ENCODE results near the gene ULK4. TPM values are rescaled to one million over a fixed set of nuclear protein-coding genes. Genes with fewer than 3 reads are reported as not detected.

Gene ULK4
- polyA plus RNA-seq, 4 donors = 1.1 to 2.8 (median 1.8) TPM

GRCh38 chr3:41250825-41251224, 711.1 kb downstream of the ULK4 start:
- H3K27me3 ChIP-seq (ENCODE audit: control insufficient read depth in 3 of 3, insufficient read depth in 3 of 3, low read length in 3 of 3) = no peaks in the 10 kb centered on the region

GRCh38 chr3:41249318-41249717, 712.6 kb downstream of the ULK4 start:
- DNase-seq (no peak), FAIRE-seq (no peak)
- Histone ChIP-seq H3K9me3 (ENCODE audit: control insufficient read depth in 2 of 2, insufficient read depth in 1 of 2, low read depth in 1 of 2, low read length in 1 of 2) (no peaks in the 10 kb centered on the region), H3K4me1 (ENCODE audit: control insufficient read depth in 3 of 3, insufficient read depth in 2 of 3, low read depth in 1 of 3, low read length in 2 of 3) (no peaks in the 10 kb centered on the region), H3K27ac (ENCODE audit: low read depth in 1 of 3, low read length in 2 of 3) (no peak overlapping the region), H3K4me3 (ENCODE audit: low read depth in 1 of 3, low read length in 3 of 3) (no peak overlapping the region), H3K36me3 (ENCODE audit: control insufficient read depth in 3 of 3, insufficient read depth in 2 of 3, low read depth in 1 of 3, low read length in 3 of 3) (peaks cover 0 to 12% (median 6%) of the 10 kb centered on the region in 3 donors), H3K27me3 (ENCODE audit: control insufficient read depth in 3 of 3, insufficient read depth in 3 of 3, low read length in 3 of 3) (no peaks in the 10 kb centered on the region)
- WGBS, 3 donors = 93 to 96% (median 96%) methylated on average over 3 of the region's 3 CpGs

More at GRCh38 chr3:41250825-41251224, 711.1 kb downstream of the ULK4 start:
- H3K4me1 ChIP-seq (ENCODE audit: control insufficient read depth in 3 of 3, insufficient read depth in 2 of 3, low read depth in 1 of 3, low read length in 2 of 3) = no peaks in the 10 kb centered on the region
- FAIRE-seq (no peak), DNase-seq (no peak)
- no peaks in the 10 kb centered on the region for H3K9me3 ChIP-seq (ENCODE audit: control insufficient read depth in 2 of 2, insufficient read depth in 1 of 2, low read depth in 1 of 2, low read length in 1 of 2)
- no peak overlapping the region for H3K4me3 ChIP-seq (ENCODE audit: low read depth in 1 of 3, low read length in 3 of 3)
- peaks cover 0 to 4% (median 0%) of the 10 kb centered on the region in 3 donors for H3K36me3 ChIP-seq (ENCODE audit: control insufficient read depth in 3 of 3, insufficient read depth in 2 of 3, low read depth in 1 of 3, low read length in 3 of 3)
- WGBS, 3 donors = 72 to 86% (median 78%) methylated on average over 2 of the region's 2 CpGs
- H3K27ac ChIP-seq (ENCODE audit: low read depth in 1 of 3, low read length in 2 of 3) = no peak overlapping the region

GRCh38 chr3:41248525-41248924, 713.4 kb downstream of the ULK4 start:
- Histone ChIP-seq H3K36me3 (ENCODE audit: control insufficient read depth in 3 of 3, insufficient read depth in 2 of 3, low read depth in 1 of 3, low read length in 3 of 3) (peaks cover 0 to 17% (median 6%) of the 10 kb centered on the region in 3 donors), H3K4me1 (ENCODE audit: control insufficient read depth in 3 of 3, insufficient read depth in 2 of 3, low read depth in 1 of 3, low read length in 2 of 3) (no peaks in the 10 kb centered on the region), H3K27ac (ENCODE audit: low read depth in 1 of 3, low read length in 2 of 3) (no peak overlapping the region), H3K9me3 (ENCODE audit: control insufficient read depth in 2 of 2, insufficient read depth in 1 of 2, low read depth in 1 of 2, low read length in 1 of 2) (no peaks in the 10 kb centered on the region), H3K27me3 (ENCODE audit: control insufficient read depth in 3 of 3, insufficient read depth in 3 of 3, low read length in 3 of 3) (no peaks in the 10 kb centered on the region), H3K4me3 (ENCODE audit: low read depth in 1 of 3, low read length in 3 of 3) (no peak overlapping the region)
- 78 to 91% (median 85%) methylated on average over 3 of the region's 3 CpGs for WGBS, 3 donors
- no peak for FAIRE-seq
- DNase-seq = no peak

- no peaks in the 10 kb centered on the region for H3K4me1 ChIP-seq (ENCODE audit: control insufficient read depth in 3 of 3, insufficient read depth in 2 of 3, low read depth in 1 of 3, low read length in 2 of 3)
- no peak overlapping the region for H3K4me3 ChIP-seq (ENCODE audit: low read depth in 1 of 3, low read length in 3 of 3)
- H3K27me3 ChIP-seq (ENCODE audit: control insufficient read depth in 3 of 3, insufficient read depth in 3 of 3, low read length in 3 of 3) = no peaks in the 10 kb centered on the region
- no peaks in the 10 kb centered on the region for H3K9me3 ChIP-seq (ENCODE audit: control insufficient read depth in 2 of 2, insufficient read depth in 1 of 2, low read depth in 1 of 2, low read length in 1 of 2)
- WGBS, 3 donors = 83 to 89% (median 84%) methylated on average over 12 of the region's 12 CpGs
- FAIRE-seq = no peak
- H3K27ac ChIP-seq (ENCODE audit: low read depth in 1 of 3, low read length in 2 of 3) = no peak overlapping the region
- no peak for DNase-seq
- peaks cover 0 to 19% (median 6%) of the 10 kb centered on the region in 3 donors for H3K36me3 ChIP-seq (ENCODE audit: control insufficient read depth in 3 of 3, insufficient read depth in 2 of 3, low read depth in 1 of 3, low read length in 3 of 3)
Observed at GRCh38 chr3:41247055-41248004, 714.6 kb downstream of the ULK4 start.

GRCh38 chr3:41244620-41245336, 717.1 kb downstream of the ULK4 start:
- no peaks in the 10 kb centered on the region for H3K9me3 ChIP-seq (ENCODE audit: control insufficient read depth in 2 of 2, insufficient read depth in 1 of 2, low read depth in 1 of 2, low read length in 1 of 2)
- 69 to 87% (median 78%) methylated on average over 6 of the region's 6 CpGs for WGBS, 3 donors
- H3K27me3 ChIP-seq (ENCODE audit: control insufficient read depth in 3 of 3, insufficient read depth in 3 of 3, low read length in 3 of 3) = no peaks in the 10 kb centered on the region
- DNase-seq (no peak), FAIRE-seq (no peak)
- no peak overlapping the region for H3K4me3 ChIP-seq (ENCODE audit: low read depth in 1 of 3, low read length in 3 of 3)
- H3K4me1 ChIP-seq (ENCODE audit: control insufficient read depth in 3 of 3, insufficient read depth in 2 of 3, low read depth in 1 of 3, low read length in 2 of 3) = no peaks in the 10 kb centered on the region
- no peak overlapping the region for H3K27ac ChIP-seq (ENCODE audit: low read depth in 1 of 3, low read length in 2 of 3)
- H3K36me3 ChIP-seq (ENCODE audit: control insufficient read depth in 3 of 3, insufficient read depth in 2 of 3, low read depth in 1 of 3, low read length in 3 of 3) = peaks cover 0 to 21% (median 9%) of the 10 kb centered on the region in 3 donors

- H3K4me1 ChIP-seq (ENCODE audit: control insufficient read depth in 3 of 3, insufficient read depth in 2 of 3, low read depth in 1 of 3, low read length in 2 of 3) = no peaks in the 10 kb centered on the region
- peaks cover 9 to 30% (median 16%) of the 10 kb centered on the region in 3 donors for H3K36me3 ChIP-seq (ENCODE audit: control insufficient read depth in 3 of 3, insufficient read depth in 2 of 3, low read depth in 1 of 3, low read length in 3 of 3)
- FAIRE-seq = no peak
- no peaks in the 10 kb centered on the region for H3K9me3 ChIP-seq (ENCODE audit: control insufficient read depth in 2 of 2, insufficient read depth in 1 of 2, low read depth in 1 of 2, low read length in 1 of 2)
- WGBS, 3 donors = 69 to 90% (median 74%) methylated on average over 2 of the region's 2 CpGs
- no peak for DNase-seq
- H3K27ac ChIP-seq (ENCODE audit: low read depth in 1 of 3, low read length in 2 of 3) = no peak overlapping the region
- no peaks in the 10 kb centered on the region for H3K27me3 ChIP-seq (ENCODE audit: control insufficient read depth in 3 of 3, insufficient read depth in 3 of 3, low read length in 3 of 3)
- H3K4me3 ChIP-seq (ENCODE audit: low read depth in 1 of 3, low read length in 3 of 3) = no peak overlapping the region
Observed at GRCh38 chr3:41243183-41243582, 718.7 kb downstream of the ULK4 start.

GRCh38 chr3:41241800-41242571, 719.9 kb downstream of the ULK4 start:
- Histone ChIP-seq H3K4me3 (ENCODE audit: low read depth in 1 of 3, low read length in 3 of 3) (no peak overlapping the region), H3K27ac (ENCODE audit: low read depth in 1 of 3, low read length in 2 of 3) (no peak overlapping the region), H3K36me3 (ENCODE audit: control insufficient read depth in 3 of 3, insufficient read depth in 2 of 3, low read depth in 1 of 3, low read length in 3 of 3) (peaks cover 19 to 33% (median 21%) of the 10 kb centered on the region in 3 donors), H3K9me3 (ENCODE audit: control insufficient read depth in 2 of 2, insufficient read depth in 1 of 2, low read depth in 1 of 2, low read length in 1 of 2) (no peaks in the 10 kb centered on the region), H3K4me1 (ENCODE audit: control insufficient read depth in 3 of 3, insufficient read depth in 2 of 3, low read depth in 1 of 3, low read length in 2 of 3) (no peaks in the 10 kb centered on the region), H3K27me3 (ENCODE audit: control insufficient read depth in 3 of 3, insufficient read depth in 3 of 3, low read length in 3 of 3) (no peaks in the 10 kb centered on the region)
- DNase-seq = no peak
- no peak for FAIRE-seq
- WGBS, 3 donors = 83 to 89% (median 87%) methylated on average over 7 of the region's 7 CpGs

- Histone ChIP-seq H3K9me3 (ENCODE audit: control insufficient read depth in 2 of 2, insufficient read depth in 1 of 2, low read depth in 1 of 2, low read length in 1 of 2) (no peaks in the 10 kb centered on the region), H3K27me3 (ENCODE audit: control insufficient read depth in 3 of 3, insufficient read depth in 3 of 3, low read length in 3 of 3) (no peaks in the 10 kb centered on the region), H3K4me3 (ENCODE audit: low read depth in 1 of 3, low read length in 3 of 3) (no peak overlapping the region), H3K27ac (ENCODE audit: low read depth in 1 of 3, low read length in 2 of 3) (no peak overlapping the region), H3K36me3 (ENCODE audit: control insufficient read depth in 3 of 3, insufficient read depth in 2 of 3, low read depth in 1 of 3, low read length in 3 of 3) (peaks cover 23 to 33% (median 26%) of the 10 kb centered on the region in 3 donors), H3K4me1 (ENCODE audit: control insufficient read depth in 3 of 3, insufficient read depth in 2 of 3, low read depth in 1 of 3, low read length in 2 of 3) (no peaks in the 10 kb centered on the region)
- DNase-seq (no peak), FAIRE-seq (no peak)
- WGBS, 3 donors = 89 to 96% (median 93%) methylated on average over 4 of the region's 4 CpGs
Observed at GRCh38 chr3:41241161-41241560, 720.7 kb downstream of the ULK4 start.
